PFSK-1 (cell line): Measurements from ENCODE around the gene SHH.

Source experiments
- FOXP2 ChIP-seq: optimal IDR thresholded peaks from 2 replicates; pipeline ENCODE3; 2011; ENCODE audit warnings: borderline replicate concordance, control low read depth, inconsistent platforms; ENCODE audit not compliant: insufficient read depth; ENCODE audit errors: extremely low read length, extremely low read depth
- POLR2AphosphoS5 ChIP-seq: IDR thresholded peaks from 2 replicates; pipeline ENCODE4 v1.6.1; 2012; ENCODE audit warnings: low read depth, mild to moderate bottlenecking, control low read depth, low read length, moderate library complexity
- REST ChIP-seq, 2 experiments: IDR thresholded peaks; 2 replicates each; pipeline versions ENCODE4 v1.6.1 to v1.8.0; 2011 to 2012; ENCODE audit warnings: low read depth in 2 of 2, low read length in 2 of 2, control low read depth in 1 of 2, inconsistent platforms in 1 of 2, mild to moderate bottlenecking in 1 of 2, moderate library complexity in 1 of 2; ENCODE audit not compliant: insufficient read depth in 1 of 2
- SIN3A ChIP-seq: IDR thresholded peaks from 2 replicates; pipeline ENCODE4 v1.6.1; 2012; ENCODE audit warnings: mild to moderate bottlenecking, low read length, moderate library complexity, borderline replicate concordance; ENCODE audit not compliant: insufficient read depth
- TAF1 ChIP-seq: IDR thresholded peaks from 2 replicates; pipeline ENCODE4 v1.6.1; 2012; ENCODE audit warnings: low read length, control low read depth, borderline replicate concordance; ENCODE audit not compliant: insufficient read depth

Gene SHH

GRCh38 chr7:155857141-155857540, 44.9 kb upstream of the SHH start:
- TF ChIP-seq POLR2AphosphoS5: no peak
- no peak for TF ChIP-seq SIN3A
- TF ChIP-seq REST (IDR thresholded peaks at IDR 0.05; ENCODE audit: insufficient read depth in 1 of 2, low read depth in 2 of 2, low read length in 2 of 2): no peak
- TF ChIP-seq TAF1: no peak
- no peak for TF ChIP-seq FOXP2

GRCh38 chr7:155856656-155857055, 44.4 kb upstream of the SHH start:
- TF ChIP-seq TAF1 (no peak), POLR2AphosphoS5 (no peak), SIN3A (no peak), REST (IDR thresholded peaks at IDR 0.05; ENCODE audit: insufficient read depth in 1 of 2, low read depth in 2 of 2, low read length in 2 of 2) (no peak)

GRCh38 chr7:155852426-155853301, 40.4 kb upstream of the SHH start:
- TF ChIP-seq REST (IDR thresholded peaks at IDR 0.05; ENCODE audit: insufficient read depth in 1 of 2, low read depth in 2 of 2, low read length in 2 of 2): no peak
- TF ChIP-seq TAF1: no peak
- TF ChIP-seq FOXP2: no peak
- no peak for TF ChIP-seq POLR2AphosphoS5
- no peak for TF ChIP-seq SIN3A

- TF ChIP-seq SIN3A: no peak
- TF ChIP-seq POLR2AphosphoS5: no peak
- no peak for TF ChIP-seq TAF1
- no peak for TF ChIP-seq FOXP2
- no peak for TF ChIP-seq REST (IDR thresholded peaks at IDR 0.05; ENCODE audit: insufficient read depth in 1 of 2, low read depth in 2 of 2, low read length in 2 of 2)
Observed at GRCh38 chr7:155851892-155852291, 39.6 kb upstream of the SHH start.
